H1 (cell line): ENCODE results near the gene VPS52. TPM values are rescaled to one million over a fixed set of nuclear protein-coding genes. Genes with fewer than 3 reads are reported as not detected.

Source experiments
- CTCF ChIA-PET: fragments of 300-600 bp; sonication (Branson Sonifier 250); formaldehyde crosslinking; loops from one replicate; lab custom pipeline; 2021; ENCODE audit not compliant: partially characterized antibody; lab: Charles Lee
- POLR2A ChIA-PET: fragments of 300-600 bp; sonication (Branson Sonifier 250); formaldehyde crosslinking; loops from one replicate; lab custom pipeline; 2021; ENCODE audit warnings: inconsistent platforms; ENCODE audit not compliant: partially characterized antibody; lab: Charles Lee
- DNase-seq, 2 experiments: peaks; one replicate each; pipeline versions ENCODE4 v3.0.0 to v3.0.0-alpha.2; 2010 to 2022; ENCODE audit warnings: low spot score in 2 of 2, low read depth in 1 of 2, mixed read lengths in 1 of 2
- FAIRE-seq: peaks from 2 replicates; lab custom pipeline; 2011; peaks lifted over from hg19 to GRCh38; lab: Jason Lieb, UNC
- H2AFZ ChIP-seq: 2 replicates; pipeline ENCODE4 v1.8.1; 2012; ENCODE audit warnings: low read length, inconsistent platforms
- H2AK5ac ChIP-seq: 2 replicates; pipeline ENCODE4 v1.6.1; 2013; ENCODE audit warnings: low read depth, low read length
- H2BK120ac ChIP-seq: replicated peaks from 2 replicates; pipeline ENCODE3; 2013; ENCODE audit warnings: low read depth, low read length, inconsistent platforms
- H2BK12ac ChIP-seq: 2 replicates; pipeline ENCODE4 v1.6.1; 2013; ENCODE audit warnings: low read depth, low read length
- H2BK15ac ChIP-seq: 2 replicates; pipeline ENCODE4 v1.6.1; 2013; ENCODE audit warnings: low read length
- H2BK20ac ChIP-seq: 2 replicates; pipeline ENCODE4 v1.6.1; 2013; ENCODE audit warnings: low read length
- H2BK5ac ChIP-seq: 2 replicates; pipeline ENCODE4 v1.6.1; 2013; ENCODE audit warnings: low read depth, low read length
- H3K14ac ChIP-seq: 2 replicates; pipeline ENCODE4 v1.6.1; 2013; ENCODE audit warnings: inconsistent platforms; ENCODE audit not compliant: insufficient read length
- H3K18ac ChIP-seq: 2 replicates; pipeline ENCODE4 v1.6.1; 2013; ENCODE audit warnings: low read length; ENCODE audit errors: extremely low read depth
- H3K23ac ChIP-seq: 2 replicates; pipeline ENCODE4 v1.6.1; 2013; ENCODE audit warnings: inconsistent platforms; ENCODE audit not compliant: insufficient read length
- H3K23me2 ChIP-seq: 2 replicates; pipeline ENCODE4 v1.6.1; 2013; ENCODE audit warnings: low read depth, low read length
- H3K27ac ChIP-seq: 2 replicates; pipeline ENCODE4 v1.6.1; 2011; ENCODE audit warnings: low read depth, low read length, inconsistent platforms
- H3K27me3 ChIP-seq, 4 experiments: replicated peaks in 1 of 4; 1 replicate in 1 of 4; 2 replicates in 3 of 4; pipeline versions ENCODE4 v1.6.1 to v1.8.1; 2011 to 2013; ENCODE audit warnings: low read length in 3 of 4, mild to moderate bottlenecking in 3 of 4, inconsistent platforms in 2 of 4, mixed read lengths in 2 of 4, moderate library complexity in 1 of 4; ENCODE audit not compliant: control insufficient read depth in 3 of 4, insufficient read depth in 3 of 4; ENCODE audit errors: extremely low read depth in 1 of 4
- H3K36me3 ChIP-seq, 4 experiments: 2 replicates each; pipeline versions ENCODE4 v1.6.1 to v1.8.1; 2011 to 2013; ENCODE audit warnings: mild to moderate bottlenecking in 4 of 4, low read length in 3 of 4, moderate library complexity in 2 of 4, control low read depth in 1 of 4, inconsistent platforms in 1 of 4; ENCODE audit not compliant: insufficient read depth in 4 of 4, control insufficient read depth in 2 of 4
- H3K4ac ChIP-seq: replicated peaks from 2 replicates; pipeline ENCODE3; 2013; ENCODE audit warnings: low read length, low read depth, mixed read lengths, inconsistent platforms; ENCODE audit not compliant: insufficient read length
- H3K4me1 ChIP-seq, 4 experiments: replicated peaks in 1 of 4; 1 replicate in 1 of 4; 2 replicates in 3 of 4; pipeline versions ENCODE4 v1.6.1 to v1.8.1; 2011 to 2013; ENCODE audit warnings: low read length in 3 of 4, inconsistent platforms in 2 of 4, mixed read lengths in 1 of 4; ENCODE audit not compliant: insufficient read depth in 4 of 4, control insufficient read depth in 3 of 4
- H3K4me2 ChIP-seq, 2 experiments: 2 replicates each; pipeline versions ENCODE4 v1.6.1 to v1.8.1; 2011 to 2013; ENCODE audit warnings: low read depth in 2 of 2, low read length in 2 of 2, control low read depth in 1 of 2, inconsistent platforms in 1 of 2, mild to moderate bottlenecking in 1 of 2; ENCODE audit not compliant: insufficient read depth in 1 of 2
- H3K4me3 ChIP-seq, 4 experiments: fragments of 200-600, 300-600 bp in 1 of 4; sonication (generic), shearing (Covaris generic), sonication (Bioruptor Twin) in 1 of 4; 2 replicates each; pipeline versions ENCODE4 v1.5.1 to v1.8.1; 2011 to 2016; ENCODE audit warnings: low read length in 4 of 4, low read depth in 3 of 4, control low read depth in 2 of 4, inconsistent platforms in 2 of 4, mild to moderate bottlenecking in 2 of 4, mixed read lengths in 1 of 4, moderate library complexity in 1 of 4; ENCODE audit not compliant: insufficient read depth in 2 of 4; ENCODE audit errors: extremely low read depth in 1 of 4
- H3K56ac ChIP-seq: replicated peaks from 2 replicates; pipeline ENCODE3; 2013; ENCODE audit warnings: low read depth, mild to moderate bottlenecking, mixed read lengths, low read length, inconsistent platforms; ENCODE audit not compliant: insufficient read length
- H3K79me1 ChIP-seq: 2 replicates; pipeline ENCODE4 v1.6.1; 2013; ENCODE audit warnings: low read depth, low read length, control low read depth
- H3K79me2 ChIP-seq, 2 experiments: 2 replicates each; pipeline versions ENCODE4 v1.6.1 to v1.8.1; 2012 to 2013; ENCODE audit warnings: low read length in 2 of 2, mild to moderate bottlenecking in 2 of 2, inconsistent platforms in 1 of 2; ENCODE audit not compliant: insufficient read depth in 2 of 2, control insufficient read depth in 1 of 2
- H3K9ac ChIP-seq, 4 experiments: replicated peaks in 1 of 4; 1 replicate in 1 of 4; 2 replicates in 3 of 4; pipeline versions ENCODE4 v1.6.1 to v1.8.1; 2011 to 2013; ENCODE audit warnings: low read depth in 3 of 4, low read length in 3 of 4, control low read depth in 2 of 4, mild to moderate bottlenecking in 2 of 4, moderate library complexity in 2 of 4, inconsistent platforms in 1 of 4; ENCODE audit errors: extremely low read depth in 1 of 4
- H3K9me3 ChIP-seq, 2 experiments: 2 replicates each; pipeline versions ENCODE4 v1.6.1 to v1.8.1; 2012 to 2013; ENCODE audit warnings: mild to moderate bottlenecking in 2 of 2, moderate library complexity in 2 of 2, control low read depth in 1 of 2, inconsistent platforms in 1 of 2, low read depth in 1 of 2, low read length in 1 of 2, mixed read lengths in 1 of 2; ENCODE audit not compliant: insufficient read depth in 2 of 2
- H4K20me1 ChIP-seq, 2 experiments: replicated peaks in 1 of 2; 2 replicates each; pipeline versions ENCODE3 to v1.8.1; 2011 to 2013; ENCODE audit warnings: inconsistent platforms in 2 of 2, low read length in 2 of 2, mild to moderate bottlenecking in 1 of 2; ENCODE audit not compliant: insufficient read depth in 2 of 2, control insufficient read depth in 1 of 2
- H4K5ac ChIP-seq: 2 replicates; pipeline ENCODE4 v1.6.1; 2013; ENCODE audit warnings: low read length, low read depth, mixed read lengths, inconsistent platforms; ENCODE audit not compliant: insufficient read length
- H4K8ac ChIP-seq: 2 replicates; pipeline ENCODE4 v1.8.0; 2013; ENCODE audit warnings: mild to moderate bottlenecking, moderate library complexity, low read length, inconsistent platforms; ENCODE audit not compliant: insufficient read depth; ENCODE audit errors: extremely low read depth
- H4K91ac ChIP-seq: replicated peaks from 2 replicates; pipeline ENCODE3; 2013; ENCODE audit warnings: low read length, mixed read lengths, inconsistent platforms; ENCODE audit not compliant: insufficient read length
- BRCA1 ChIP-seq: IDR thresholded peaks from 2 replicates; pipeline ENCODE4 v1.6.1; 2012; ENCODE audit warnings: low read depth, low read length, improper control_type of control experiment
- CBX8 ChIP-seq: fragments of 300-800, 300-1000 bp; sonication (generic); IDR thresholded peaks from 2 replicates; pipeline ENCODE4 v1.7.1; 2016; ENCODE audit warnings: low read depth, low read length, borderline replicate concordance
- CEBPB ChIP-seq: IDR thresholded peaks from 2 replicates; pipeline ENCODE4 v1.6.1; 2012; ENCODE audit warnings: low read depth, low read length
- CTCF ChIP-seq, 3 experiments: IDR thresholded peaks; 1 replicate in 2 of 3; 2 replicates in 1 of 3; pipeline versions ENCODE4 v1.5.1 to v1.6.1; 2011; ENCODE audit warnings: low read length in 3 of 3, mild to moderate bottlenecking in 3 of 3, inconsistent platforms in 2 of 3, low read depth in 1 of 3, moderate library complexity in 1 of 3; ENCODE audit not compliant: insufficient read depth in 1 of 3; ENCODE audit errors: control extremely low read depth in 1 of 3
- GABPA ChIP-seq: IDR thresholded peaks from 2 replicates; pipeline ENCODE4 v1.6.1; 2011; ENCODE audit warnings: mild to moderate bottlenecking, low read length, moderate library complexity, borderline replicate concordance; ENCODE audit not compliant: insufficient read depth
- HDAC2 ChIP-seq, 2 experiments: fragments of 300-600 bp in 1 of 2; sonication (generic) in 1 of 2; IDR thresholded peaks; 2 replicates each; pipeline ENCODE4 v1.6.1; 2011 to 2012; ENCODE audit warnings: low read depth in 2 of 2, low read length in 2 of 2, mild to moderate bottlenecking in 2 of 2, moderate library complexity in 2 of 2, borderline replicate concordance in 1 of 2, inconsistent platforms in 1 of 2
- NRF1 ChIP-seq: IDR thresholded peaks from 2 replicates; pipeline ENCODE4 v1.6.1; 2011; ENCODE audit warnings: mild to moderate bottlenecking, low read depth, low read length, improper control_type of control experiment
- RAD21 ChIP-seq, 2 experiments: IDR thresholded peaks in 1 of 2; conservative IDR thresholded peaks in 1 of 2; 2 replicates each; pipeline ENCODE4 v1.6.1; 2011; ENCODE audit warnings: low read depth in 2 of 2, low read length in 2 of 2, improper control_type of control experiment in 1 of 2, inconsistent platforms in 1 of 2, mild to moderate bottlenecking in 1 of 2, moderate library complexity in 1 of 2
- SP4 ChIP-seq: IDR thresholded peaks from 2 replicates; pipeline ENCODE4 v1.6.1; 2012; ENCODE audit warnings: low read length, inconsistent platforms
- WGBS, 2 experiments: shearing (Covaris generic) in 1 of 2; methylation state at CpG; one replicate each; pipeline versions ENCODE4 v1.1.6 to v1.1.7; 2013 to 2015; ENCODE audit warnings: low lambda C conversion rate in 2 of 2, mixed read lengths in 2 of 2, inconsistent platforms in 1 of 2, low coverage in 1 of 2, missing lambda C conversion rate in 1 of 2; ENCODE audit not compliant: insufficient replicate concordance in 2 of 2, insufficient coverage in 1 of 2, insufficient read length in 1 of 2; ENCODE audit errors: extremely low coverage in 1 of 2, missing lambda C conversion rate in 1 of 2; 5-methylcytosine and 5-hydroxymethylcytosine counted together
- polyA plus RNA-seq, 7 experiments: library from polyadenylated mRNA; depleted of rRNA in 3 of 7; stranded (reverse) in 5 of 7; unstranded in 2 of 7; fragments of >200 nt in 5 of 7; fragments of 200-250 nt in 2 of 7; gene quantifications; 1 replicate in 5 of 7; 2 replicates in 1 of 7; 4 replicates in 1 of 7; pipeline versions ENCODE4 v1.2.1 to v1.2.3, GENCODE V29; 2011 to 2013; ENCODE audit warnings: missing spikeins in 2 of 7, mixed read lengths in 2 of 7
- total RNA-seq: library from RNA; stranded (reverse); fragmentation: NEBNext Ultra II Directional; extraction: Animal tissue kit (Norgen Biotek cat#: 25700); gene quantifications from 2 replicates; pipeline ENCODE4 v1.2.1, GENCODE V29; 2021

VPS52 gene
- total and polyA plus RNA-seq, 2 of the 8 experiments (the other 6 are each of a cell fraction or from before 2014, with no cell fraction given): 36.5 to 86.3 TPM

- H3K27me3 ChIP-seq: no peaks in the 10 kb centered on the region
- peak in 1 of 2 experiments; percentile 64 for DNase-seq
- no peak overlapping the region for H2AFZ ChIP-seq
- no peak overlapping the region for H3K4me3 ChIP-seq
- H3K4ac ChIP-seq: no peak overlapping the region
- peaks cover 0 to 15% (median 6%) of the 10 kb centered on the region in 4 experiments; a peak in 6 of 7 replicates for H3K4me1 ChIP-seq
- no peak overlapping the region for H2BK15ac ChIP-seq
- H2BK12ac ChIP-seq: no peak overlapping the region
- H4K8ac ChIP-seq: no peak overlapping the region
- H3K23ac ChIP-seq: no peak overlapping the region
- no peak overlapping the region for H2AK5ac ChIP-seq
- H3K27ac ChIP-seq: no peak overlapping the region
- H3K23me2 ChIP-seq: peaks cover 8% of the 10 kb centered on the region
- no peak overlapping the region for H3K9ac ChIP-seq
- H3K36me3 ChIP-seq: peaks cover 6 to 34% (median 21%) of the 10 kb centered on the region in 4 experiments; a peak in 7 of 8 replicates
- H4K5ac ChIP-seq: no peak overlapping the region
- no peak overlapping the region for H3K18ac ChIP-seq
- POLR2A ChIA-PET: interaction anchor here (0.9 to 12.0 kb wide), 6 partner anchors 8 to 310 kb away, joined by 3 to 337 read pairs (median 12); partner anchors contain the start of genes PFDN6, RGL2, RPS18 and VPS52
- H3K79me2 ChIP-seq: peaks cover 0 to 4% of the 10 kb centered on the region in 2 experiments; a peak in 2 of 4 replicates
- FAIRE-seq: no peak
- no peak overlapping the region for H2BK20ac ChIP-seq
- H2BK120ac ChIP-seq: no peak overlapping the region
- H3K56ac ChIP-seq: no peak overlapping the region
- 76% methylated on average over 4 of the region's 5 CpGs; no CpG with 5 or more reads in 1 of the 2 experiments for WGBS, 2 experiments
- peak overlapping the region; percentile 45; the same call in 1 of the 2 replicates for H2BK5ac ChIP-seq
- peaks cover 5 to 6% of the 10 kb centered on the region in 2 experiments for H4K20me1 ChIP-seq
- H3K79me1 ChIP-seq: no peaks in the 10 kb centered on the region
- no peak overlapping the region; a peak in 1 of 4 replicates for H3K4me2 ChIP-seq
- no peak overlapping the region for H4K91ac ChIP-seq
- CTCF ChIA-PET: interaction anchor here (0.6 to 8.0 kb wide), 12 partner anchors 9 to 106 kb away, joined by 3 to 81 read pairs (median 3); partner anchors contain the start of genes PFDN6, RGL2, RPS18 and TAPBP
- no peaks in the 10 kb centered on the region for H3K9me3 ChIP-seq
- no peak overlapping the region for H3K14ac ChIP-seq
- TF ChIP-seq RAD21 (IDR thresholded peaks at IDR 0.05 in 1 of 2, conservative IDR thresholded peaks at IDR 0.05 in 1 of 2; ENCODE audit: low read depth in 2 of 2, low read length in 2 of 2) (peak; percentile 58 to 67), CTCF (IDR thresholded peaks at IDR 0.05; ENCODE audit: control extremely low read depth in 1 of 3, insufficient read depth in 1 of 3, low read depth in 1 of 3, low read length in 3 of 3) (peak in 2 of 3 experiments; percentile 80 to 99; a peak in 3 of 4 replicates), CBX8 (no peak), GABPA (no peak), NRF1 (no peak), HDAC2 (IDR thresholded peaks at IDR 0.05; ENCODE audit: borderline replicate concordance in 1 of 2, low read depth in 2 of 2, low read length in 2 of 2) (no peak), SP4 (no peak), CEBPB (no peak), BRCA1 (no peak)
These were observed 8.4 kb upstream of the VPS52 start for GRCh38 chr6:33279971-33280511.
